ENCODE measurements around the gene OR1B1.

DNA sequence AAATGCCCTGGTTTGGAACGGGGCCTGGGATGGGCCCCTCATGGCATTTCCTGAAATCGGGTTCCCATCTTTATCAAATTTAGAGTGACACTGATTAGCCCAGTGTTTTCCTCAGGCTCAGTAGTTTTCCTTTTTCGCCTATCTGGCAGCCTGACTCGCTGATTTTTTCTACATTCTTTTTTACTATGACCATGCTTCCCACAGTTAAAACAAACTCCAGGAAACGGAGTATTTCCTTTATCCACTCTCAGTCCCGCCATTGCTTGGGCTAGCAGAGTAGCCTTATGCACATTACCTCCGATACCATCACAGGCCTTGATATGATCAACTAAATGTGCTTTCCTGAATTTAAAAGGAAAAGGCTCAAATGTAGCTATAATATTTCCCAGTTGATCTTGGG lies 37.4 kb downstream of the OR1B1 start:
- TF ChIP-seq, protein P1, sequence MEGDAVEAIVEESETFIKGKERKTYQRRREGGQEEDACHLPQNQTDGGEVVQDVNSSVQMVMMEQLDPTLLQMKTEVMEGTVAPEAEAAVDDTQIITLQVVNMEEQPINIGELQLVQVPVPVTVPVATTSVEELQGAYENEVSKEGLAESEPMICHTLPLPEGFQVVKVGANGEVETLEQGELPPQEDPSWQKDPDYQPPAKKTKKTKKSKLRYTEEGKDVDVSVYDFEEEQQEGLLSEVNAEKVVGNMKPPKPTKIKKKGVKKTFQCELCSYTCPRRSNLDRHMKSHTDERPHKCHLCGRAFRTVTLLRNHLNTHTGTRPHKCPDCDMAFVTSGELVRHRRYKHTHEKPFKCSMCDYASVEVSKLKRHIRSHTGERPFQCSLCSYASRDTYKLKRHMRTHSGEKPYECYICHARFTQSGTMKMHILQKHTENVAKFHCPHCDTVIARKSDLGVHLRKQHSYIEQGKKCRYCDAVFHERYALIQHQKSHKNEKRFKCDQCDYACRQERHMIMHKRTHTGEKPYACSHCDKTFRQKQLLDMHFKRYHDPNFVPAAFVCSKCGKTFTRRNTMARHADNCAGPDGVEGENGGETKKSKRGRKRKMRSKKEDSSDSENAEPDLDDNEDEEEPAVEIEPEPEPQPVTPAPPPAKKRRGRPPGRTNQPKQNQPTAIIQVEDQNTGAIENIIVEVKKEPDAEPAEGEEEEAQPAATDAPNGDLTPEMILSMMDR (IDR thresholded peaks at IDR 0.05) = no peak
- TF ChIP-seq POLR2A (IDR thresholded peaks at IDR 0.05) = no peak

Data from vagina (tissue), 2 donors.